HCT116 (cell line): ENCODE measurements around the gene ERC1. TPM values are rescaled to one million over a fixed set of nuclear protein-coding genes. Genes with fewer than 3 reads are reported as not detected.

Experiments
- ATAC-seq: fragments of 200-7000 bp; cut with Tn5 transposase; 2 replicates; pipeline ENCODE4 v1.9.1; 2020; ENCODE audit warnings: mild to moderate bottlenecking, moderate library complexity
- BruUV-seq: library from RNA; stranded (reverse); fragments of 400-500 nt; replicated peaks from 2 replicates; lab custom pipeline; 2021; lab: Mats Ljungman, UMichigan
- CTCF ChIA-PET: fragments of 300-600 bp; sonication (Branson Sonifier 250); formaldehyde crosslinking; loops from one replicate; lab custom pipeline; 2021; ENCODE audit warnings: antibody characterized with exemption; lab: Charles Lee
- POLR2A ChIA-PET: fragments of 300-600, 350-600 bp; sonication (Branson Sonifier 250); formaldehyde crosslinking; loops from one replicate; lab custom pipeline; 2021; ENCODE audit warnings: antibody characterized with exemption; lab: Charles Lee
- RAD21 ChIA-PET, 2 experiments: fragments of 300-600 bp; sonication (Branson Sonifier 250); formaldehyde crosslinking; loops; one replicate each; lab custom pipeline; 2023; ENCODE audit warnings: low total read pairs in 2 of 2; ENCODE audit not compliant: uncharacterized antibody in 2 of 2, unreplicated experiment in 2 of 2, low non-redundant PET in 1 of 2; lab: Charles Lee
- DNase-seq: peaks from one replicate; pipeline ENCODE4 v3.0.0-alpha.2; 2010; ENCODE audit warnings: low read depth, low spot score
- H2AFZ ChIP-seq: fragments of 200-600 bp; shearing (Covaris generic), sonication (generic); 2 replicates; pipeline ENCODE4 v1.6.1; 2017; ENCODE audit warnings: low read depth, mixed run types, mixed read lengths, antibody characterized with exemption, low read length; ENCODE audit not compliant: poor library complexity, severe bottlenecking
- H3K27ac ChIP-seq: 2 replicates; pipeline ENCODE4 v1.5.1; 2012; ENCODE audit warnings: low read depth, low read length
- H3K27me3 ChIP-seq: fragments of 200-600 bp; sonication (generic); 2 replicates; pipeline ENCODE4 v1.6.1; 2016; ENCODE audit warnings: mixed run types, low read length, mixed read lengths; ENCODE audit not compliant: insufficient read depth
- H3K36me3 ChIP-seq, 2 experiments: fragments of 200-500 bp in 1 of 2; fragments of 200-600 bp in 1 of 2; sonication (Bioruptor generic) in 1 of 2; sonication (generic) in 1 of 2; 2 replicates each; pipeline versions ENCODE4 v1.5.1 to v1.6.1; 2014 to 2016; ENCODE audit warnings: low read length in 2 of 2, inconsistent platforms in 1 of 2, mixed read lengths in 1 of 2, mixed run types in 1 of 2; ENCODE audit not compliant: insufficient read depth in 2 of 2, control insufficient read depth in 1 of 2
- H3K4me1 ChIP-seq, 2 experiments: fragments of 200-600 bp in 1 of 2; sonication (generic) in 1 of 2; 2 replicates each; pipeline versions ENCODE4 v1.5.1 to v1.6.1; 2012 to 2017; ENCODE audit warnings: low read length in 2 of 2, inconsistent platforms in 1 of 2, mild to moderate bottlenecking in 1 of 2, mixed read lengths in 1 of 2, mixed run types in 1 of 2, moderate library complexity in 1 of 2; ENCODE audit not compliant: insufficient read depth in 2 of 2, control insufficient read depth in 1 of 2
- H3K4me2 ChIP-seq: fragments of 200-600 bp; sonication (generic); 2 replicates; pipeline ENCODE4 v1.6.1; 2017; ENCODE audit warnings: mixed run types, low read length, mixed read lengths
- H3K4me3 ChIP-seq, 2 experiments: fragments of 200-600 bp in 1 of 2; sonication (generic) in 1 of 2; replicated peaks in 1 of 2; 2 replicates each; pipeline ENCODE4 v1.5.1; 2011 to 2016; ENCODE audit warnings: low read length in 2 of 2, control low read depth in 1 of 2, low read depth in 1 of 2, mild to moderate bottlenecking in 1 of 2, mixed read lengths in 1 of 2, mixed run types in 1 of 2
- H3K79me2 ChIP-seq: fragments of 200-600 bp; sonication (generic); 2 replicates; pipeline ENCODE4 v1.6.1; 2017; ENCODE audit warnings: mild to moderate bottlenecking, mixed run types, low read length, moderate library complexity, mixed read lengths; ENCODE audit not compliant: insufficient read depth
- H3K9ac ChIP-seq: fragments of 200-600 bp; sonication (generic); 2 replicates; pipeline ENCODE4 v1.6.1; 2016; ENCODE audit warnings: low read length, mixed read lengths
- H3K9me2 ChIP-seq: fragments of 200-600 bp; sonication (generic), shearing (Covaris generic); 2 replicates; pipeline ENCODE4 v1.6.1; 2017; ENCODE audit warnings: mixed run types, mild to moderate bottlenecking, moderate library complexity; ENCODE audit not compliant: insufficient read depth
- H3K9me3 ChIP-seq, 2 experiments: fragments of 200-500 bp in 1 of 2; fragments of 200-600 bp in 1 of 2; sonication (Bioruptor generic) in 1 of 2; sonication (generic) in 1 of 2; 2 replicates each; pipeline ENCODE4 v1.6.1; 2014 to 2017; ENCODE audit warnings: low read length in 2 of 2, mixed read lengths in 2 of 2, inconsistent platforms in 1 of 2, low read depth in 1 of 2, mild to moderate bottlenecking in 1 of 2, mixed run types in 1 of 2, moderate library complexity in 1 of 2; ENCODE audit not compliant: control insufficient read depth in 1 of 2, insufficient read depth in 1 of 2
- H4K20me1 ChIP-seq: fragments of 200-600 bp; sonication (generic), shearing (Covaris generic); 2 replicates; pipeline ENCODE4 v1.6.1; 2017; ENCODE audit warnings: mixed run types, mild to moderate bottlenecking, moderate library complexity; ENCODE audit not compliant: insufficient read depth
- CBX3 ChIP-seq: IDR thresholded peaks from 2 replicates; pipeline ENCODE4 v1.6.1; 2012; ENCODE audit warnings: low read depth
- CTCF ChIP-seq, 3 experiments: fragments of 200-600 bp in 1 of 3; sonication (generic) in 1 of 3; IDR thresholded peaks in 2 of 3; conservative IDR thresholded peaks in 1 of 3; 2 replicates each; pipeline ENCODE4 v1.5.1; 2012 to 2017; ENCODE audit warnings: low read depth in 2 of 3, low read length in 2 of 3, antibody characterized with exemption in 1 of 3, borderline replicate concordance in 1 of 3, control low read depth in 1 of 3, mild to moderate bottlenecking in 1 of 3, mixed read lengths in 1 of 3, mixed run types in 1 of 3, moderate library complexity in 1 of 3; ENCODE audit not compliant: insufficient read depth in 1 of 3
- ELF1 ChIP-seq: IDR thresholded peaks from 2 replicates; pipeline ENCODE4 v1.6.1; 2012; ENCODE audit warnings: low read depth, borderline replicate concordance
- EZH2 ChIP-seq: fragments of 200-600 bp; sonication (generic); IDR thresholded peaks from 2 replicates; pipeline ENCODE4 v1.6.1; 2017; ENCODE audit warnings: antibody characterized with exemption, mixed run types
- EZH2phosphoT487 ChIP-seq: fragments of 200-600 bp; IDR thresholded peaks from 2 replicates; pipeline ENCODE4 v1.6.1; 2018; ENCODE audit warnings: antibody characterized with exemption, borderline replicate concordance
- POLR2AphosphoS5 ChIP-seq: IDR thresholded peaks from 2 replicates; pipeline ENCODE4 v1.6.1; 2011; ENCODE audit warnings: mild to moderate bottlenecking, low read depth, low read length, moderate library complexity
- REST ChIP-seq: IDR thresholded peaks from 2 replicates; pipeline ENCODE4 v1.6.1; 2012; ENCODE audit warnings: low read depth
- SP1 ChIP-seq: IDR thresholded peaks from 2 replicates; pipeline ENCODE4 v1.6.1; 2012; ENCODE audit warnings: low read depth
- SRF ChIP-seq: IDR thresholded peaks from 2 replicates; pipeline ENCODE4 v1.6.1; 2012; ENCODE audit warnings: low read depth
- intact Hi-C: fragments of 100-400 bp; cut with micrococcal nuclease; formaldehyde crosslinking; loops from 2 replicates; pipeline ENCODE4 v1.10.0; 2022
- total RNA-seq: library from RNA; stranded (reverse); gene quantifications from one replicate; pipeline ENCODE4 v1.2.1, GENCODE V29; 2021; ENCODE audit not compliant: unreplicated experiment
- TF ChIP-seq, protein P1 (sequence below): IDR thresholded peaks from 2 replicates; pipeline ENCODE4 v1.6.1; 2012

The ERC1 gene
- total RNA-seq, 1 experiment from 2014 or later: 41.9 TPM

GRCh38 chr12:981176-981828 is 9.7 kb upstream of the ERC1 start:
- POLR2A ChIA-PET: no interaction called here
- Histone ChIP-seq H3K36me3 (no peaks in the 10 kb centered on the region), H4K20me1 (no peaks in the 10 kb centered on the region), H3K9me2 (0 out of 2 replicates have a peak, but pooled peaks cover 5% of the 10 kb centered on the region), H3K27ac (no peak overlapping the region), H3K79me2 (no peaks in the 10 kb centered on the region), H3K9ac (no peak overlapping the region), H3K4me3 (no peak overlapping the region), H3K9me3 (no peaks in the 10 kb centered on the region), H3K4me1 (peaks cover 7% of the 10 kb centered on the region in 2 experiments), H2AFZ (no peak overlapping the region), H3K27me3 (no peaks in the 10 kb centered on the region), H3K4me2 (peak overlapping the region; percentile 37; the same call in 1 of the 2 replicates)
- intact Hi-C loops: no loop called here
- ATAC-seq (peak; percentile 50), DNase-seq (no peak)
- RAD21 ChIA-PET: no interaction called here
- CTCF ChIA-PET: no interaction called here
- TF ChIP-seq EZH2phosphoT487: no peak
- TF ChIP-seq CTCF (IDR thresholded peaks at IDR 0.05 in 2 of 3, conservative IDR thresholded peaks at IDR 0.05 in 1 of 3; ENCODE audit: borderline replicate concordance in 1 of 3, insufficient read depth in 1 of 3, low read depth in 2 of 3, low read length in 2 of 3): no peak
- no peak for TF ChIP-seq POLR2AphosphoS5
- no TSS peak for BruUV-seq

GRCh38 chr12:981961-982360 is 9.1 kb upstream of the ERC1 start:
- ChIA-PET RAD21 (no interaction called here), CTCF (no interaction called here), POLR2A (no interaction called here)
- H3K9ac ChIP-seq: no peak overlapping the region
- BruUV-seq: no TSS peak
- no peak for DNase-seq
- H3K36me3 ChIP-seq: no peaks in the 10 kb centered on the region
- no peak for ATAC-seq
- H3K9me2 ChIP-seq: 0 out of 2 replicates have a peak, but pooled peaks cover 5% of the 10 kb centered on the region
- H3K79me2 ChIP-seq: no peaks in the 10 kb centered on the region
- no peaks in the 10 kb centered on the region for H4K20me1 ChIP-seq
- no peaks in the 10 kb centered on the region for H3K27me3 ChIP-seq
- peaks cover 7% of the 10 kb centered on the region in 2 experiments for H3K4me1 ChIP-seq
- no peak overlapping the region for H3K27ac ChIP-seq
- H2AFZ ChIP-seq: no peak overlapping the region
- H3K9me3 ChIP-seq: no peaks in the 10 kb centered on the region
- no peak overlapping the region for H3K4me3 ChIP-seq
- intact Hi-C loops: no loop called here
- no peak overlapping the region for H3K4me2 ChIP-seq
- no peak for TF ChIP-seq REST
- no peak for TF ChIP-seq SRF
- TF ChIP-seq, protein P1, sequence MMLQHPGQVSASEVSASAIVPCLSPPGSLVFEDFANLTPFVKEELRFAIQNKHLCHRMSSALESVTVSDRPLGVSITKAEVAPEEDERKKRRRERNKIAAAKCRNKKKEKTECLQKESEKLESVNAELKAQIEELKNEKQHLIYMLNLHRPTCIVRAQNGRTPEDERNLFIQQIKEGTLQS: no peak
- no peak for TF ChIP-seq EZH2
- no peak for TF ChIP-seq ELF1
- TF ChIP-seq CTCF (IDR thresholded peaks at IDR 0.05 in 2 of 3, conservative IDR thresholded peaks at IDR 0.05 in 1 of 3; ENCODE audit: borderline replicate concordance in 1 of 3, insufficient read depth in 1 of 3, low read depth in 2 of 3, low read length in 2 of 3): no peak
- no peak for TF ChIP-seq CBX3
- TF ChIP-seq SP1: no peak
